GM10248 (cell line): ENCODE measurements around the gene PNPLA2.

Experiments
- CTCF ChIA-PET: fragments of 300-600 bp; sonication (Branson Sonifier 250); formaldehyde crosslinking; extraction: SDS; loops from one replicate; lab custom pipeline; 2021; ENCODE audit warnings: antibody characterized with exemption; lab: Yijun Ruan, JAX
- POLR2A ChIA-PET: fragments of 350-650 bp; sonication (Branson Sonifier 250); formaldehyde crosslinking; extraction: SDS; loops from one replicate; lab custom pipeline; 2020; ENCODE audit warnings: antibody characterized with exemption; lab: Yijun Ruan, JAX
- DNase-seq: peaks from one replicate; pipeline ENCODE4 v3.0.0; 2012; ENCODE audit errors: extremely low spot score
- TF ChIP-seq, protein P1 (sequence below): IDR thresholded peaks from 2 replicates; pipeline ENCODE4 v1.5.1; 2012; ENCODE audit warnings: mild to moderate bottlenecking, low read depth; ENCODE audit errors: extremely low read depth, missing control alignments, control extremely low read depth

PNPLA2 gene

DNA sequence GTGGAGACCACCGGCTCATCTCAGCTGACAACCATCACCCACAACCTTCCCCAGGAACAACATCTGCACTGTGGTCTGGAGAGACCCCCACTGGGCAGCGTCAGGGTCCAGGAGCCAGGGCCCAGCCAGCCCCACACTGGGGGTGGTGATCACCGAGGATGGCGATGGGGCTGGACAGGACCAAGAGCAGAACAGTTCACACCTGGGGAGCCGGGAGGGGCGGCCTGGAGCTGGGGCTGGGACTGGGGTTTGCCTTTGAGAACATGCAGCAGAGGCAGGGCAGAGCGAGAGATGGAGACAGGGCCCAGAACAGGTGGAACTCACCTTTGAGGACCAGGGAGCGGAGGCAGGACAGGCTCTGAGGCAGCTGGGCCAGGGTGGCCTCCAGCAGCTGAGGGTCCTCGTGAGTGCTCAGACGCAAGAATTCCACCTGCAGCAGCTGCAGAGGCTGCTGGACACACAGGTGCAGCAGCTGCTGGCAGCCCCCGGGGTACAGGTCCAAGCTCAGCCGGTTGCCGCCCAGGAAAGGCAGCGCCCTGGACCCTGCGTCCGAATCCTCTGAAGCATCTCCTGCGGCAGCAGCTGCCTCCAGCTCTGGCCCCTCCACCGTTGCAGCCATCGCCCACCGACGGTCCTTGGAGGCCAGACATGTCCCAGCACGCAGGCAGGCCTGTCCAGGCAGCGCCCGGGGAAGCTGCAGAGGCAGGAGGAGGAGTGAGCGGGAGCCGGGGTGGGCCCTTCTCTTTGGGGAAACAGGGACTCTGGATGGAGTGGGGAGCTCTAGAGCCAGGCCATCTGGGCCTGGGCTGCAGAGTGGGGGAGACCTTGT is 14.7 kb upstream of the PNPLA2 start:
- ChIA-PET POLR2A (interaction anchor here (1.2 kb wide), 1 partner anchor 16 kb away, joined by 4 read pairs; no protein-coding TSS in a partner anchor), CTCF (interaction anchor here (1.1 kb wide), 1 partner anchor 18 kb away, joined by 5 read pairs; no protein-coding TSS in a partner anchor)
- DNase-seq, result no peak
- TF ChIP-seq, protein P1, sequence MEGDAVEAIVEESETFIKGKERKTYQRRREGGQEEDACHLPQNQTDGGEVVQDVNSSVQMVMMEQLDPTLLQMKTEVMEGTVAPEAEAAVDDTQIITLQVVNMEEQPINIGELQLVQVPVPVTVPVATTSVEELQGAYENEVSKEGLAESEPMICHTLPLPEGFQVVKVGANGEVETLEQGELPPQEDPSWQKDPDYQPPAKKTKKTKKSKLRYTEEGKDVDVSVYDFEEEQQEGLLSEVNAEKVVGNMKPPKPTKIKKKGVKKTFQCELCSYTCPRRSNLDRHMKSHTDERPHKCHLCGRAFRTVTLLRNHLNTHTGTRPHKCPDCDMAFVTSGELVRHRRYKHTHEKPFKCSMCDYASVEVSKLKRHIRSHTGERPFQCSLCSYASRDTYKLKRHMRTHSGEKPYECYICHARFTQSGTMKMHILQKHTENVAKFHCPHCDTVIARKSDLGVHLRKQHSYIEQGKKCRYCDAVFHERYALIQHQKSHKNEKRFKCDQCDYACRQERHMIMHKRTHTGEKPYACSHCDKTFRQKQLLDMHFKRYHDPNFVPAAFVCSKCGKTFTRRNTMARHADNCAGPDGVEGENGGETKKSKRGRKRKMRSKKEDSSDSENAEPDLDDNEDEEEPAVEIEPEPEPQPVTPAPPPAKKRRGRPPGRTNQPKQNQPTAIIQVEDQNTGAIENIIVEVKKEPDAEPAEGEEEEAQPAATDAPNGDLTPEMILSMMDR, result no peak

DNA sequence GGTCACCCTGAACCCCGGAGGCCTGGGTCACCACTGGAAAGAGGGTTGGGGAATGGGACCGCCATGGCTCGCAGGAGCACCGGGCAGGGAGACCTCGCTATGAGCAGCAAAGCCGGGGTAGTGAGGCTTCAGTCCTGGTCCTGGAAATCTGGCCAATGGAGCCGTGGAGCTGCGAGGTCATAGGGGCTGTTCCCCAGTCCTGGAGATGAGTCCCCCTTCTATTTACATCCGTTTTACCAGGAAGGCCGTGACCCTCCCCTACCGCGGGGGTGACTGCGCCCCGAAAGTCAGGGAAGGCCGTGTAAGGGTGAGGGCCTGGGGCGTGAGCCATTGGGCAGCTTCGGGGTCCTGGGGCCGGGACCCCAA is 14.1 kb upstream of the PNPLA2 start:
- TF ChIP-seq, protein P1, result no peak
- no peak for DNase-seq
- ChIA-PET POLR2A (interaction anchor here (1.2 kb wide), 1 partner anchor 15 kb away, joined by 4 read pairs; no protein-coding TSS in a partner anchor), CTCF (interaction anchor here (1.1 kb wide), 1 partner anchor 19 kb away, joined by 5 read pairs; no protein-coding TSS in a partner anchor)

DNA sequence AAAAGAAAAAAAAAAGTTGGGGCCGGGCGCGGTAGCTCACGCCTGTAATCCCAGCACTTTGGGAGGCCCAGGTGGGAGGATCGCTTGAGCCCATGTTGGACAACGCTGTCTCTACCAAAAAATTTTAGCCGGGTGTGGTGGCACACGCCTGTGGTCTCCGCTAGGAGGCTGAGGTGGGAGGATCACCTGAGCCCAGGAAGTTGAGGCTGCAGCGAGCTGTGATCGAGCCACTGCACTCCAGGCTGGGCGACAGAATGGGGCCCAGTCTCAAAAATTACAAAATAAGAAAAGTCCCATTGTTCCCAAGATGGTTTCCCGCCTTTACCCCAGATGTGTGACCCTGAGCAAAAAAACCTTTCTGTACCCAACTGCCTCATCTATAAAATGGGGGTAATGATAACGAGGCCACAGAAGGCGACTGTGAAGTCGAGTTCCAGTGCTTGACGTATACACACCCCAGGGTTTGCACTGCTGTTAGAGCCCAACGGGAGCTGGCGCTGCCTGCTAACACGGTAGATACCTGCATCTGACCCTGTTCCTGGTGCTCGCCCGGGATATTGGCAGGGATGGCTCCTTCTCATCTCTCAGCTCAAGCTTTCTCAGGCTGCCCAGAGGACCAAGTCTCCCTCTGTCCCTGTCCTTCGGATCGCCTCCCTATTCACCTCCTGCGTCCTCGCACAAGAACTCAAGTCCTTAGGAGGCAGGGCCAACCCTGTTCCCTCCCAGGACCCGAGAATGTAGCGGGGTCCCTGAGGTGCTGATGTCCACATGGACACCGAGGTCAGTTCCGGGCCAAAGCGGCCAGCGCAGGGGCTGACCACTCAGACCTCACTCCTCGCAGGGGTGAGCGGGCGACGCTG is 10.1 kb upstream of the PNPLA2 start:
- ChIA-PET CTCF (interaction anchor here (1.6 to 2.0 kb wide), 3 partner anchors 10 to 23 kb away, joined by 3 to 10 read pairs (median 6); no protein-coding TSS in a partner anchor), POLR2A (interaction anchor here (0.8 to 1.6 kb wide), 3 partner anchors 11 to 21 kb away, joined by 3 to 13 read pairs (median 3); partner anchors contain the start of gene PNPLA2)
- TF ChIP-seq, protein P1, result no peak
- DNase-seq, result no peak

DNA sequence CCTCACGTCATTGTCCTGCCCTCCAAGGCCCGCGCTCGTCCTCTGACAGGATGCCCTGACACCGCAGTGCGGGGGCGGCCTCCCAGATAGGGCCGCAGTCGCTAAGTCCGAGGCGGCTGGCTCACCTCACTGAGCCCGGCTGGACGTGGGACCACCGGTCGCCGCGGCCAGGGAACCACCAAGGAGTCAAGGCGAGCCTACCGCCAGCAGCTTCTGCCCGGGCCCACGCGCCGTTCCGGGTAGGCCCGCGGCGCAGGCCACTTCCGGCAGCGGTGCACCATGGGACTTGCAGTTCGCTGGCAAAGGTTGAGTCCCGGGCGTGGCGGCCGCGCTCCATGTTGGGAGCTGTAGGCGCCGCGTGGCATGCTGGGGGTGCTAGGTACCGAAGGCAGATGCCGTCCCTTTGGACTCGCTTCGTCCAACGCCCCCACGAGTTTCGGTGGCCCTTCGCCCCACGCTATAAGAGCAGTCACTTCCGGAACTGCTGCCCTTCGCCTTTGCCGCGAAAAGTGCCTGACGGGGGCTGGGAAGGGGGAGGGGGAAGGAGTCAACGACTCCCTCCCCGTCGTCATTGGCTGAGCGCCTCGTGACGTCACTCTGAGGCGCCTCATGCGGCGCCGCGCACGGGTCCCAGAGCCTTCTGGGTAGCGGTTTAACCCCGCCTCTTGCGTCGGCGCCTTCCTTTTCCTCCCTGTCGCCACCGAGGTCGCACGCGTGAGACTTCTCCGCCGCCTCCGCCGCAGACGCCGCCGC is 9.3 kb upstream of the PNPLA2 start, which contains the start of gene RPLP2:
Gene RPLP2 (plus strand): TSS at position 681 of the 753 bp plus-strand sequence. CDS start 268 bp downstream, outside the sequence.
- ChIA-PET CTCF (interaction anchor here (1.6 to 2.0 kb wide), 3 partner anchors 10 to 22 kb away, joined by 3 to 10 read pairs (median 6); no protein-coding TSS in a partner anchor), POLR2A (interaction anchor here (0.8 to 1.6 kb wide), 3 partner anchors 10 to 21 kb away, joined by 3 to 13 read pairs (median 3); partner anchors contain the start of gene PNPLA2)
- TF ChIP-seq, protein P1, result no peak
- peak; percentile 97 for DNase-seq

DNA sequence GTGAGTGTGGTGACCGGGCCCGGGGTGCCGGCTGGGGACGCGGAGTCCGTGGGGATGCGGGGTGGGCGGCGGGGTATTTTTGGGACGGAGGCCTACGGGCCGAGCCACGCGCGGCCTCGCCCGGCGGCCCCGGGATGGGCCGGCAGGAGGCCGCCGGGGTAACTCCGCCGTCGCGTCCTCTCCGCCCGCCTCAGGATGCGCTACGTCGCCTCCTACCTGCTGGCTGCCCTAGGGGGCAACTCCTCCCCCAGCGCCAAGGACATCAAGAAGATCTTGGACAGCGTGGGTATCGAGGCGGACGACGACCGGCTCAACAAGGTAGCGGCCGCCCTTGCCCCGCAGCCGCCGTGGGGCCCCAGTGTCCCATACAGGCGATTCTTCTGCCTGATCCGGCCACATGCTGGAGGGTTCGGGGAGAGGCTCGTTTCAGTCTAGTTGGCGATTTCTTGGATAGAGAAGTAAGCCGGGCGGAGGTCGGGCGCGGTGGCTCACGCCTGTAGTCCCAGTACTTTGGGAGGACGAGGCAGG is 8.6 kb upstream of the PNPLA2 start:
- TF ChIP-seq, protein P1, result no peak
- POLR2A ChIA-PET, result interaction anchor here (1.0 to 1.6 kb wide), 2 partner anchors 9 kb away, joined by 8 to 13 read pairs; partner anchors contain the start of gene PNPLA2
- CTCF ChIA-PET, result interaction anchor here (1.9 to 2.0 kb wide), 2 partner anchors 9 to 11 kb away, joined by 6 to 8 read pairs; partner anchors contain the start of gene PNPLA2
- DNase-seq, result no peak
